Bone marrow (tissue), 2 donors: ENCODE measurements around the gene ESR2.
"Not testable (repeated sequence)": the region's sequence is repeated elsewhere in the genome, so short reads cannot be mapped to it uniquely, and the experiment has no call there.

Experiments used
- DNase-seq, 2 donors: peaks; one replicate each; lab custom pipeline; 2025; lab: John Stamatoyannopoulos, UW

ESR2 gene

GRCh38 chr14:64293976-64294671 is at the start of gene ESR2:
ESR2 (minus strand) TSS chr14:64294371; CDS start chr14:64282985, 11,386 bp downstream.
- DNase-seq, result no peak

DNA sequence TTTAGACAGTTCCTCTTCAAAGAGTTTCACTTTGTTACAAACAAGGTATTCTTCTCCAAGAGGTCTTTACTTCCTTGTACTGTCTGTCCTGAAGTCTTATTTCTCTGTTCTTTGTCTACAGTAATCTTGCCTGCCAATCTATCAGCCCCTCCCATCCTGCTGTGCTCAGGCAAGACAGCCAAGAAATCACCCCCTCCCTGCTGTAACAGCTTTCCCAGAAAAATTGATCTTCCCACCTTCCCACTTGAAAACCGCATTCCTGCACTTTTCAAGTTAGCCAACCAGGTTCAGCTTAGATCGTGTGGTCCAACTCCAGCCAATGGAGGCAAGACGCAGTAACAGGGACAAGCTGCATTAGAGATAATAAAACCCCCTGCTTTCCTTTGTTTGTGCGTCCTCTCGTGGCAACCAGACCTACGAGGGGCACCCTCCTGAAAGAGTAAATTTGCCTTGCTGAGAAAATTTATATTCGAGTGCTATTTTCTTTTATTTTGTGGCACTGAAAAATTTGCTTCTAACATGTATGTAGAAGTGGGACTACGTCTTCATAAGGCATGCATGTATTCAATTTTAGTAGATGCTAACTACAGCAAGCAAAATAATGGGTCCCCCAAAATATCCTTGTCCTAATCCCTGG is 46.5 kb upstream of the ESR2 start:
- no peak for DNase-seq

DNA sequence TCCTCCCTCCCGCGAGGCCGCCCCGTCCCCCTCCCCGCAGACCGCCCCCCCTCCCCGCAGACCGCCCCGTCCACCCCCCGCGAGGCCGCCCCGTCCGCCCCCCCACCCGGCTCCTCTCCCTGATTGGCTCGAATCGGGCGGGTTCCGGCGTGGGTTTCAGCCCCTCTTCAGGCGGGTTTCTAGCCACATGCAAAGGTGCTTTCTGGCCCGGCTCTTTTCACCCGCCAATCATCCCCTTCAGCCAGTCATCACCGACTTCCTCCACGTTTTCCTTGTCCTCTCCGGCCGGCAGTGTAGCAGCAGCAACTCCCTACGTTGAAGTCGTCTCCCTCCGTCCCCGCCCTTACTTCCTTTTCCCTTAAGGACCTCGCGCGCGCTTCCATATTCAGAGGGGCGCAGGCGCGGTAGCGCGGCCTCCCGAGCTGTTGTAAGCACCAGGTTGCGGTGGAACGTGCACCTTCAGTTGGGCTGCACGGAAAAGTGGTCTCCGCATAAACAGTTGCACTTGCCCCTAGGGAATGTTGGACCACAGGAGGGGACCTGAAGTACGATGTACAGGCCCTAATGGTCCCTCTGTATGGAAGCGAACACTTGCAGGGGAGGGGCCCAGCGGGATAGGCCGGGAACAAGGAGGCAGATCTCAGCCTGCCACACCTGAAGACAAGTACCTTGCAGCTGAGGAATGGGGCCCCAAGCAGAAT is 44.6 kb upstream of the ESR2 start:
- peak; percentile 33 to 97 for DNase-seq

- DNase-seq, result peak; percentile 26 to 33
These were observed 43.9 kb upstream of the ESR2 start for GRCh38 chr14:64337888-64338615.

GRCh38 chr14:64329149-64329548 is 35.0 kb upstream of the ESR2 start:
- no peak for DNase-seq

- no peak for DNase-seq
These were observed 32.3 kb upstream of the ESR2 start for GRCh38 chr14:64326502-64326901.

- DNase-seq, result no peak
These were observed 30.7 kb upstream of the ESR2 start for GRCh38 chr14:64324895-64325294.

- DNase-seq, result no peak
These were observed 30.3 kb upstream of the ESR2 start for GRCh38 chr14:64324461-64324860.

DNA sequence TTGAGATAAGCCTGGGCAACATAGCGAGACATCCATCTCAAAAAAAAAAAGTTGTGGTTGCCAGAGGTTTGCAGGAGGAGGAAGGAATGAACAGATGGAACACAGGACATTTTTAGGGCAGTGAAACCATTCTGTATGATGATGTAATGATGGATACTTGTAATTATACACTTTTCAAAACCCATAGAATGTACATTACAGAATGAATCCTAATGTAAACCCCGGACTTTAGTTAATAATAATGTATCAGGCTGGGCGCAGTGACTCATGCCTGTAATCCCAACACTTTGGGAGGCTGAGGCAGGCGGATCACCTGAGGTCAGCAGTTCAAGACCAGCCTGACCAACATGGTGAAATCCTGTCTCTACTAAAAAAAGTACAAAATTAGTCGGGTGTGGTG is 26.2 kb upstream of the ESR2 start:
- DNase-seq, result not testable (repeated sequence)

- not testable (repeated sequence) for DNase-seq
These were observed 24.5 kb upstream of the ESR2 start for GRCh38 chr14:64318695-64319094.

DNA sequence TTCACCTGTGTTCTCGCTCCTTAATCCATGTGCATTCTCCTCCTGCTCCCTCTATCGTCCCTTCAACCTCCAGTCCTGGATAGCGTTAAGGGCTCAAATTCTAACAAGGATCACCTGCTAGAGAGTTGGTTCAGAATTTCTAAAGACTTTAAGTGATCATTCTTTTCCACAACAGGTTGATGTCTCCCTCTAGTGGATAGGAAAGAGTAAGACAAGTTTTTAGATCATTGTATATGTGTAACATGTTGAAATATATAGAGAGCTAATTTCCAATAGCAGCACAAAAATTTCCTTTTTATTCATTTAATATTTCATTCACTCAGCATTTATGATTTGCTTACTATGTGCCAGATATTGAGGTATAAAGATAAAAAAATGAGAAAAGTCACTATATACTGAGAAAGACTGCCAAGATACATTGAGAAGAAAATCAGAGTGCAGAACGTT is 9.3 kb upstream of the ESR2 start:
- peak in 1 of 2 donors; percentile 47 for DNase-seq

DNA sequence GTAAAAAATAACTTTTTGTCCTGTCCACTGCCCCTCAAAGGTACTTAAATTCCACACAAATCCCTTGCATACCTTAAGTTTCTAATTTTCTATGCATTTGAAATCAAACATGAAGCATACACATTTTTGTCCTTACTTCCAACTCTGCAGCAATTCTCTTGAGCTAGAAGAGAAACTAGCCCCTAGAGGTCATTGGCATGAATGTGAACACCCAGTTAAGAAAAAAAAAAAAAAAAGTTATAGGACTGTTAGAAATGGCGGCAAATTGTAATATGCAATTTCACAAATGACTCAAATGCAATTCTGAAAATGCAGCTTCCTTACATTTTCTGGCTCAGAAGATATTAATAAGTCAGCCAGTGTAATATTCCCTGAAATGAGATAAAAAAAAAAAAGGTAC is 4.6 kb upstream of the ESR2 start:
- no peak for DNase-seq

GRCh38 chr14:64296561-64296960 is 2.4 kb upstream of the ESR2 start:
- DNase-seq, result no peak

- DNase-seq, result peak; percentile 7 to 31
These were observed 672 bp upstream of the ESR2 start for GRCh38 chr14:64294672-64295413.

DNA sequence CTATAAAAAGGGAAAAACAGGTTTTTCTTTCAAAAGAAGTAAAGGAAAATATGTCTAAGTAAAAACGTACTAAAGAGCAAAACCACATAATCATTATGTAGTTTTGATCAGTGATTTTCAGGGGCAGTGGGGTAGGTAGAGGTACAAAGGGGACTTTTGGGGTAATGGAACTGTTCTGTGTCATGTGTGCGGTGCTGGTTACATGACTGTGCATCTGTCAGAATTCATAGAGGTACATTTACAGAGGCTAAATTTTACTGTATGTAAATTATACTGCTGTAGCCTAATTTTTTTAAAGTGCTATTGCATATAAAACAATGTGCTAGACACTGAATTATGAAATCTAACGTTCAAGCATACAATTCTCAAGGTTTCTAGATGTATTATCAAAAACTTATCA is 2.0 kb downstream of the ESR2 start:
- DNase-seq, result no peak

GRCh38 chr14:64289571-64289970 is 4.6 kb downstream of the ESR2 start:
- DNase-seq, result no peak

DNA sequence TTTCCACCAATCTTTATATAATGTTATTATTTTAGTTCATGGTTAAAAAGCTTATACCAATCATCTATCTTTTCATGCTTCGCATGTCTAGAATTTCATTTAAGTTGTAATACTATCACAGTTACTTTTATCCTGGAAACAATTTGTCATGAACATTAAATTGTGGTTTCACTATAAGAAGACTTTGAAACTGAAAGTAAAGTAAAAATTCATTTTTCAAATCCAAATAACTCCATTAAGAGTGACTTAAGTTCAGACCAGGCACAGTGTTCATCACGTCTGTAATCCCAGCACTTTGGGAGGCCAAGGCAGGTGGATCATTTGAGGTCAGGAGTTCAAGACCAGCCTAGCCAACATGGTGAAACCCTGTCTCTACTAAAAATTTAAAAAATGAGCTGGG is 12.4 kb downstream of the ESR2 start:
- no peak for DNase-seq

DNA sequence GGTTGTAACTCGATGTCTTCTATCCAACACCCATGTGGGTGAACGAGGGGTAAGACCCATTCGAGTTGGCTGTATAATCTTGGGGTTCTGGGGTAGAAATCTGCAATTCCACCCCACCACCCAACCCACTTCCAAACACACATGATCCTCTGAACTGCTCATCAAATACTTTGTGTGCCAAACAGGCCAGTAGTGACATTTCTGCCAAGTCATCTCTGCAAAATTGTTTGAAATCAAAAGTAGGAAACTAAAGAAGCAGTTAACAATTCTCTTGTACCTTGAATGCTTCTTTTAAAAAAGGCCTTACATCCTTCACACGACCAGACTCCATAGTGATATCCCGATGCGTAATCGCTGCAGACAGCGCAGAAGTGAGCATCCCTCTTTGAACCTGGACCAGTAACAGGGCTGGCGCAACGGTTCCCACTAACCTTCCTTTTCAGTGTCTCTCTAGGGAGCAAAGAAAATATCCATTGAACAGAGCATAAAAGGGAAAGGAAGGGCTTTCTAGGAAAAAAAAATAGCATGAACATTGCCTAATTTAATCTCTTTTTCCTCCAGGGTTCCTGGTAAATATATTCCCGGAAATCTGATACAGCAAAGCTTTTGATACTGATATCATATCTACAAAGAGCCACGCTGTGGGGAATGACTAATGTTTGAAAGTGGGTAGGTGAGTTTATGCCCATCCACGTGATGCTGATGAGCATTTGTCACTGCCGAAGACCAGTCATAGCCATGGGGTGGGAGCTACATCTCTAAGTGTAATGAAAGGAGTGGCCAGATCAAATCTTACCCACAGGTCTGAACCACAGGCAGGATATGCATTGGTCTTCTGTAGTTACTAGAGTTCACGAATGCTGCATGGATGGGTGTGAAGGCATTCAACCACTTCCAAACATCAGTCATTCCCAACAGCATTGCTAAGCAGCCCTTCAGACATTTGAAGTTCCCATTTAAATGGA is 14.2 kb downstream of the ESR2 start:
- DNase-seq, result no peak

DNA sequence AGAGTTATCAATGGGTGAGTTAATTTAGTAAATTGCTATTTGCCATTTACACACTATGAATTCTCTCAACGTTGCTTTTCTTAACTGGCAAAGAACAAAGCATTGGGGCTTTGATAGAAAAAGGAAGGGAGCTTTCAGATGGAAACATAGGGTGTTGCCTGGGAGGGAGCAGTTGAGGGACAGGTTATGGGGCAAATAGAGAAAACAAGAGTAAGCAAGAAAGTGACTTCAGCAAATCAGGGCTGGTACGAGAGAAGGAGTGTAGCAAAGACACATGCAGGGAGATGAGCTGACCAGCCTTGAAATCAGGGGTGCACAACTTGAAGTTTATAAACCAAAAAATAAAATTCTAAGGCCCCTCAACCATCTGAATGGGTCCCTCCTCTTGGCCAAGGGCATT is 15.7 kb downstream of the ESR2 start:
- DNase-seq, result no peak

- no peak for DNase-seq
These were observed 22.2 kb downstream of the ESR2 start for GRCh38 chr14:64272019-64272418.

GRCh38 chr14:64266239-64266638 is 27.9 kb downstream of the ESR2 start:
- no peak for DNase-seq
